HL-60 (cell line): ENCODE results near the gene GTPBP3.

ENCODE experiments used
- GABPA ChIP-seq: IDR thresholded peaks from 2 replicates; pipeline ENCODE4 v1.6.1; 2012; ENCODE audit warnings: low read depth
- REST ChIP-seq: IDR thresholded peaks from 2 replicates; pipeline ENCODE4 v1.6.1; 2012; ENCODE audit warnings: low read depth; ENCODE audit not compliant: insufficient replicate concordance
- TF ChIP-seq, protein P1 (sequence below): IDR thresholded peaks from one replicate; pipeline ENCODE4 v1.5.1; 2011; ENCODE audit warnings: low read length, control low read depth, inconsistent platforms; ENCODE audit not compliant: insufficient read depth

- TF ChIP-seq, protein P1, sequence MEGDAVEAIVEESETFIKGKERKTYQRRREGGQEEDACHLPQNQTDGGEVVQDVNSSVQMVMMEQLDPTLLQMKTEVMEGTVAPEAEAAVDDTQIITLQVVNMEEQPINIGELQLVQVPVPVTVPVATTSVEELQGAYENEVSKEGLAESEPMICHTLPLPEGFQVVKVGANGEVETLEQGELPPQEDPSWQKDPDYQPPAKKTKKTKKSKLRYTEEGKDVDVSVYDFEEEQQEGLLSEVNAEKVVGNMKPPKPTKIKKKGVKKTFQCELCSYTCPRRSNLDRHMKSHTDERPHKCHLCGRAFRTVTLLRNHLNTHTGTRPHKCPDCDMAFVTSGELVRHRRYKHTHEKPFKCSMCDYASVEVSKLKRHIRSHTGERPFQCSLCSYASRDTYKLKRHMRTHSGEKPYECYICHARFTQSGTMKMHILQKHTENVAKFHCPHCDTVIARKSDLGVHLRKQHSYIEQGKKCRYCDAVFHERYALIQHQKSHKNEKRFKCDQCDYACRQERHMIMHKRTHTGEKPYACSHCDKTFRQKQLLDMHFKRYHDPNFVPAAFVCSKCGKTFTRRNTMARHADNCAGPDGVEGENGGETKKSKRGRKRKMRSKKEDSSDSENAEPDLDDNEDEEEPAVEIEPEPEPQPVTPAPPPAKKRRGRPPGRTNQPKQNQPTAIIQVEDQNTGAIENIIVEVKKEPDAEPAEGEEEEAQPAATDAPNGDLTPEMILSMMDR, result no peak
- no peak for TF ChIP-seq REST
- TF ChIP-seq GABPA, result no peak
Measured at GRCh38 chr19:17303940-17304267, 33.4 kb upstream of the GTPBP3 start.
